GM21737 (cell line): ENCODE data around the gene FASTKD2.

Source experiments
- ATAC-seq: cut with Tn5 transposase; IDR thresholded peaks from one replicate; pipeline ENCODE4 v1.9.1; 2021; ENCODE audit warnings: mild to moderate bottlenecking, moderate library complexity; ENCODE audit not compliant: unreplicated experiment

The FASTKD2 gene

DNA sequence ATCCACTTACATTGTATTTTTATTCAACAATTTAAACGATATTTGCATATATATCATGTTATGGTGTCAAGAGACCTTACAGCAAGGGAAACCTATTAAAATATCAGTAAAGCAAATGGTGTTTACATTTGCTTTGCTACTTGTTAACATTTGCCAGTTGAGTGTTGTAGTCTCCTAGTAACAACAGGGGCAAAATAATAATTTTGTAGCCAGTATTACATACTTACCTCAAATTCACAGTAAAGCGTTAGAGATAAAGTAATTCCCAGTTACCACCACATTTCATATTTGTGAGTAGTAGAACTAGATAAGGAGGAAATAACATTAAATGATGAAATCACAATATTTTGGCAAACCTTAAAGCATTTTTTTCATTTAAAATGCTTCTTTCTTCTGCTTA, 71.3 kb downstream of the FASTKD2 start:
- no peak for ATAC-seq

DNA sequence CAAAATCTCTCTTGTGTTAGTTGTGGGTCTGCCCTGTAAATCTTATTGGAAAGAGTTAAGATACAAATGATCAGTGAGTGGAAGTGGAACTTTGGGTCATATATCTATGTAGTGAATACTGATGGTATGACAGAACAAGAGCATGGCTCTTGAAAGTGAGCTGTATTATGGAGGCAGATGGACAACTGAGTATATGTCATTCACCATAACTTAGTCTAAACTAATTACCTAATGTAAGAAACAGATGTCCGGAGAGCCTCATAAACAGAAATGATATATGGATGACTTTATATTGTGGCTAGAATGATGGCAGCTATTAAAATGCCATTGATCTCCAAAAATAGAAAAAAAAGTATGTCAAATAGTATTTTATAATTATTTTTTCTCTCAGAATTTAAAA, 72.4 kb downstream of the FASTKD2 start:
- no peak for ATAC-seq

DNA sequence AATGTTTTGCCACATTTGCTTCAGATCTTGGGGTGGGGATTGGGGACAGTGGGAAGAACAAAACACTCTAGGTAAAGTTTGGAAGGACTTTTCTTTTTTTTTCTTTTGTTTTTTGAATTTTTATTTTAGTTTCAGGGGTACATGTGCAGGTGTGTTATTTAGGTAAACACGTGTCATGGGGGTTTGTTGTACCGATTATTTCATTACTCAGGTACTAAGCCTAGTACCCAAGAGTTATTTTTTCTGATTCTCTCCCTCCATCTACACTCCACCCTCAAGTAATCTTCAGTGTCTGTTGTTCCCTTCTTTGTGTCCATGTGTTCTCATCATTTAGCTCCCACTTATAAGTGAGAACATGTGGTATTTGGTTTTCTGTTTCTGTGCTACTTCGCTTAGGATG, 73.3 kb downstream of the FASTKD2 start:
- ATAC-seq, result no peak

DNA sequence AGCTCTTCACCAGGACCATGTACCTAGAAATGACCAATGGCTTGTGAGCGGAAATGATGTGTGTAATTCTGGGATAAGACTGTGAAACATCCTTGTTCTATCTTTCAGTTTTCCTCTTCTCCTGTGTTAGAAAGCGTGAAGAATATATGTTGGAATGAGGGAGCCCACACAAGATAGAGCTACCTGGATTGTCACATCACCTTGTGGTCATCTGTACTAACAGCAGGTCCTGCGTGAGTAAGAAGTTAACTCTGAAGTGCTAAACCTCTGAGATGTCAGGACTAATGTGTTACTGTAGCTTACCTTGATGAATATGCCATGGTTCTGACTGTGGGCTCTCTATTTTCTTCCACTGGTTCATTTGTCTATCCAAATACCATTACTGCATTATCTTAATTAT, 75.6 kb downstream of the FASTKD2 start:
- no peak for ATAC-seq
